GM10248 (cell line): Measurements from ENCODE around the gene ERC2.

Experiments used
- CTCF ChIA-PET: fragments of 300-600 bp; sonication (Branson Sonifier 250); formaldehyde crosslinking; extraction: SDS; loops from one replicate; lab custom pipeline; 2021; ENCODE audit warnings: antibody characterized with exemption; lab: Yijun Ruan, JAX
- POLR2A ChIA-PET: fragments of 350-650 bp; sonication (Branson Sonifier 250); formaldehyde crosslinking; extraction: SDS; loops from one replicate; lab custom pipeline; 2020; ENCODE audit warnings: antibody characterized with exemption; lab: Yijun Ruan, JAX
- DNase-seq: peaks from one replicate; pipeline ENCODE4 v3.0.0; 2012; ENCODE audit errors: extremely low spot score
- TF ChIP-seq, protein P1 (sequence below): IDR thresholded peaks from 2 replicates; pipeline ENCODE4 v1.5.1; 2012; ENCODE audit warnings: mild to moderate bottlenecking, low read depth; ENCODE audit errors: extremely low read depth, missing control alignments, control extremely low read depth

The ERC2 gene

DNA sequence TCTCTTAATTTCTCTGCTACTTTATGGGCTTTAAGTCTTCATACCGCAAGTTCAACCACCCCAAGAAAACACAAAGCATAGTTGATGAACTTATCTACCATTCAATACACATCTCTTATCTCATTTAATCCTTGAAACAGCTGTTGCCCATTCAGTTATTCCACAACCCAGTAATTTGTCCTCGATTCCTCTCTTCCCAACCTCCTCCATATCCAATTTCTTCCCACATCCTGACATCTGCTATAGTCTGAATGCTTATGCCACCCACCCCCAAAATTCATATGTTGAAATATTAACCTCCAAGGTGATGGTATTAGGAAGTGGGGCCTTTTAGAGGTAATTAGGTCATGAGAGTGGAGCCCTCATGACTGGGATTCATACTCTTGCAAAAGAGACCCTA, 345.4 kb downstream of the ERC2 start:
- no peak for DNase-seq
- ChIA-PET POLR2A (no interaction called here), CTCF (no interaction called here)
- TF ChIP-seq, protein P1, sequence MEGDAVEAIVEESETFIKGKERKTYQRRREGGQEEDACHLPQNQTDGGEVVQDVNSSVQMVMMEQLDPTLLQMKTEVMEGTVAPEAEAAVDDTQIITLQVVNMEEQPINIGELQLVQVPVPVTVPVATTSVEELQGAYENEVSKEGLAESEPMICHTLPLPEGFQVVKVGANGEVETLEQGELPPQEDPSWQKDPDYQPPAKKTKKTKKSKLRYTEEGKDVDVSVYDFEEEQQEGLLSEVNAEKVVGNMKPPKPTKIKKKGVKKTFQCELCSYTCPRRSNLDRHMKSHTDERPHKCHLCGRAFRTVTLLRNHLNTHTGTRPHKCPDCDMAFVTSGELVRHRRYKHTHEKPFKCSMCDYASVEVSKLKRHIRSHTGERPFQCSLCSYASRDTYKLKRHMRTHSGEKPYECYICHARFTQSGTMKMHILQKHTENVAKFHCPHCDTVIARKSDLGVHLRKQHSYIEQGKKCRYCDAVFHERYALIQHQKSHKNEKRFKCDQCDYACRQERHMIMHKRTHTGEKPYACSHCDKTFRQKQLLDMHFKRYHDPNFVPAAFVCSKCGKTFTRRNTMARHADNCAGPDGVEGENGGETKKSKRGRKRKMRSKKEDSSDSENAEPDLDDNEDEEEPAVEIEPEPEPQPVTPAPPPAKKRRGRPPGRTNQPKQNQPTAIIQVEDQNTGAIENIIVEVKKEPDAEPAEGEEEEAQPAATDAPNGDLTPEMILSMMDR, result no peak

DNA sequence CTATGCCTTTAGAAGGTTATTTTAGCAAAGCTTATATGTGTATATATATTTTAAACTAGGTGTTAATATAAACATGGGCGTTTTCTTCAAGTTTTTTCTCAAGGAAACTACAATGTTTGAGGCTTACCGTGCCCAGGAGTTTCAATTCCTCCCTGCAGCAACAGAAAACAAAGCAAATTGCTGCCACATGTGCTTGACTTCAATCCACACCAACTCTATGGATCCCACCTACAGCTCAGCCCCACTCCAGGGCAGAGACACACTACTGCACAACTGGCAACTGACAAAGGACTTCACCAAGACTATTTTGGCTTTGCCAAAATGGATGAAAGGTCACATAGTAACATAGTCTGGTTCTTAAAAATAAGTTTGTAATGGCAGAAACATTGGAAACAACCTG, 346.6 kb downstream of the ERC2 start:
- no peak for DNase-seq
- TF ChIP-seq, protein P1, result no peak
- ChIA-PET CTCF (no interaction called here), POLR2A (no interaction called here)

DNA sequence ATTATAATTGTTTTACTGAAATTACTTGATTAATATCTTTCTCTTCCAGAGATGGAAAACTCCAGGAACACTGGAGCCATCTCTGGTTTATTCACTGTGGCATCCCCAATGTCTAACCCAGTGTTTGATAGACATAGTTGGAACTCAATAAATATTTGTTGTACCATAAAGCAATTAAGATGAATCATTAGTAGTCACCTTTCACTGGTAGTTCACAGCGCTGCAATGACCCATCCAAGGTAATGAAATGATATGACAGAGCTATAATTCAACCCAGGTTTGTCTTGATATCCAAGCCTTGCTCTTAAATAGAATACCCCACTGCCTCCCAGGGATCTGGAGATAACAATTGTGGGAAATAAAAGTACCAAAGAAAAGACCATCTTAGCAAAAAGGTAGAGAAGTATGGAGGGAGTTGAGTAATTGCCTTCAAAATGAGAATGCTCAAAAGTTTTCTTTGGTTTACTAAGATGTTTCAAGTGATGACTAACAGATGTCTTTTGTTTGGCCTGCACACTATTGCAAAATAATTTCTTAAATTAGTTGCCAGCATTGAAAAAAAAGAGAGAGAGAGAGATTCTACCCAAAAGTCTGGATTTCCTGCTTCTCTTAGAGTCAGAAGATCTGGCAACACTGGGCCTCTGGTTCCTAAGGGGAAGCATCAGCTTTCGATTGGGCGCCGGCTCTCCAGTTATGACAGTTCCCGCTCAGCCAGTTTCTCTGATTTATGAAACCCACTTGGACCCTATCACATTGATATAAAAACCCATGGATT, 348.5 kb downstream of the ERC2 start:
- CTCF ChIA-PET, result interaction anchor here (1.0 kb wide), 1 partner anchor 46 kb away, joined by 3 read pairs; no protein-coding TSS in a partner anchor
- POLR2A ChIA-PET, result no interaction called here
- DNase-seq, result no peak
- TF ChIP-seq, protein P1, result no peak

DNA sequence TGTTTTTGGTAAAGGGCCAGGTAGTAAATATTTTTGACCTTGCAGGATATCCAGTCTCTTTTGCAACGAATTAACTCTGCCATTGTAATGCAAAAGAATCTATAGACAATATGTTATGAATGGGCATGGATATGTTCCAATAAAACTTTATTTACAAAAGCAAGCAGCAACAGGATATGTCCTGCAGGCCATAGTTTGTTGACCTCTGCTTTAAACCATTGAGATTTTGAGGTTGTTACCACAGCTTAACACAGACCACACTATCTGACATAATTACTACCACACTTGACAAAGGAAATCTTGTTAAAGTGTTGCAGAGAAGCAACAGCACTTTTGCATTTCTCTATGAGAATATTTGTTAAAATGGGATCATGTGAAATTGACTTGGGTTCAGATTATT, 349.3 kb downstream of the ERC2 start:
- CTCF ChIA-PET, result no interaction called here
- POLR2A ChIA-PET, result no interaction called here
- TF ChIP-seq, protein P1, result no peak
- DNase-seq, result no peak

DNA sequence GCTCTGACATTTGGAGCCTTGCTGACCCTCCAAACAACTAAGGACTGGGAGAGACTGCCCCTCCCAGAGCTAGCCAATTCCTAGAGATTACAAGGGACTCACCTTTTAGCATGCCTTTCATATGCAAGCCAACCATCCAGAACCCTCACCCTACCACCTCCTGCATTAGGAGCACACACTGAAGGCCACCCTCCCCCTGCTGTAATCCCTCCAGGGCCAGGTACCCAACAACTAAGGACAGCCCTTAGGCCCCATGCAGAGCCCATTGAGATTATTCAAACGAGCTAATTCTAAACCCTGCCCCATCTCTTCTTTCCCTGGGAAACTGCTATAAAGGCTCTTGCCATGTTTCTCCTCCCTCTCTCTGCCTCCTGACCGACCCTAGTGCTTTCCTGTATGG, 352.6 kb downstream of the ERC2 start:
- ChIA-PET CTCF (no interaction called here), POLR2A (no interaction called here)
- DNase-seq, result no peak
- TF ChIP-seq, protein P1, result no peak

DNA sequence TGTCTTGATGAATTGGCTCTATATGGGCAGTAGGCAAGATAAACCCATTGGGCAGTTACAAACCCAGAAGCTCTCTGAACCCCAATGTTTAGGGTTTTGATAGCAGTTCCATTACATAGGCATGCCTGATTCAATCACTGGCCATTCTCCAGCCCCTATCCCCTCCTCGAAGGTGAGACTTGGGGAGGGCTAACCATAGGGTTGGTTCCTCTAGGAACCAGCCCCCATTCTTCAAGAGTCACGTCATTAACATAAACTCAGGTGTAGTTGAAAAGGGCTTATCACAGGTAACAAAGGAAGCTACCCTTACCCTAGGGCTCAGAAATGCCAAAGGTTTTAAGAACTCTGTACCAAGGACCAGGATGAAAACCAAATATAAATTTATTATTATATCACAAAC, 353.1 kb downstream of the ERC2 start:
- TF ChIP-seq, protein P1, result no peak
- POLR2A ChIA-PET, result no interaction called here
- no peak for DNase-seq
- CTCF ChIA-PET, result no interaction called here
